HG02970 (cell line): ENCODE data around the gene IFITM5.

ENCODE experiments used
- ATAC-seq: cut with Tn5 transposase; IDR thresholded peaks from one replicate; pipeline ENCODE4 v1.9.1; 2021; ENCODE audit warnings: mild to moderate bottlenecking, moderate library complexity, moderate number of reproducible peaks; ENCODE audit not compliant: unreplicated experiment, low FRiP score

The IFITM5 gene

DNA sequence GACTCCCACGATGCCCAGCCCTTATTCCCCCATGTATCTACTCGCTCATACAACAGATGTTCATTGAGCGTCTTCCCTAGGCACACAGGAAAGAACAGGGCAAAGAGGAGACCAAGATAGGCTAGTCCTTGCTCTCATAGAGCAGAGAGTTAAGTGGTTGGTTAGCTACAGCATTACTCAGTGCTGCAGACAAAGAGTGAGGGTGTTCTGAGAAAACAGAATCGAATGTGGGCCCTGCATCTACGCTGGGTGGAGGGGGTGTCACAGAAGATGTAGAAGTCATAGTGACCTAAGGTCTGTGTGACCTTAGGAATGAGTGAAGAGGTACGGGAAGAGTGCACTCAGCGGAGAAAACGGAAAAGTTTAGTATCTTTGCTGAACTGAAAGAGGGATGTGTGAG lies 50.3 kb downstream of the IFITM5 start:
- ATAC-seq = no peak
